GM19023 (cell line): Measurements from ENCODE around the gene NUTM2E.
"Not testable (repeated sequence)": the region's sequence is repeated elsewhere in the genome, so short reads cannot be mapped to it uniquely, and the experiment has no call there.

Source experiments
- ATAC-seq: cut with Tn5 transposase; IDR thresholded peaks from one replicate; pipeline ENCODE4 v1.9.1; 2021; ENCODE audit warnings: mild to moderate bottlenecking, moderate library complexity; ENCODE audit not compliant: unreplicated experiment

Gene NUTM2E

DNA sequence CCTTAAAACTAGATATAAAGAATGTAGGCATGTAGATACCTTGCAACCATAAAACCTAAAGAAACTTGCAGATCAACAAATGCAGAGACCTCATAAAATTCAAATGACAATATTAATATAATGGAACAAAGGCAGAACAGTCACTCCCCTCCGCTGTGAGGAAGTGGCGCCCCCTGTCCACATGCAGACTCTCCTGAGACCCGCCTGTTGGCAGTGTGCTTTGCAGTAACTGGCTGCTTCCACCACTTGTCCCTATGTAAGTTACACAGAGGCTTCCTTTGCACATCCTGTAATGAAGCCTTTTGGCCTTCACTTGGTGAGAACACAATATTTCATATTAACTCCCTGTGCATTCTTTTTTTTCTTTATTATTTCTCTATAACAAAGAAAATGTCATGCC is 36.3 kb downstream of the NUTM2E start:
- ATAC-seq, result not testable (repeated sequence)

DNA sequence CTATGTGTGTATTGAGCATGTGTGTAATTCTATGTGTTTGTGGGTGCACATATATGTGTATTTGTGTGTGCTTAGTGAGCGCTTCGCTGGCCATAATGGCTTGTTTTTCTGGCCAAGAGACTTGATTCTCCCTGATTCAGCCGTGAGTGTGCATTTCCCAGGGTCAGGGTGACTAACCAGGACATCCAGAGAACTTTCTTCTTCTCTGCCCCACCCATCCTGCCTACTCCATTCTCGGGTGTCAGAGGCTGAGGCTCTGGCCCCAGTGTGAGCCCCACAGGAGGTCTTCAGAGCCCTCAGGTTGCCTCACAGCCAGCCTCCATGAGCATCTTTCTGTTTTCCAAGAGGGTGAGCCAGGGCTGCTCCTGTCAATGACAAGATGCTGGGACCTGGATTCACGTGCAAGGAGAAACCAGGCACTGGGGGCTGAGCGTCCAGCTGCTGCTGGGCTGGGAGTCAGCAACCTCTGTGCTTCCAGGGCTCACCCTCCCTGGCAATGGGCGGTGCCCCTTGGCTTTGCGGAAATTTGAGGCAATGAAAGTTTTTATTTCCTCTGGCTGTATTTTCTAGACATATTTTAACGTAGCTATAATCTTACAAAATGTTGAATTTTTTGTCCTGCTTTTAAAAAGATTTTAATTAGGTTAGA is 40.5 kb downstream of the NUTM2E start:
- ATAC-seq, result not testable (repeated sequence)

DNA sequence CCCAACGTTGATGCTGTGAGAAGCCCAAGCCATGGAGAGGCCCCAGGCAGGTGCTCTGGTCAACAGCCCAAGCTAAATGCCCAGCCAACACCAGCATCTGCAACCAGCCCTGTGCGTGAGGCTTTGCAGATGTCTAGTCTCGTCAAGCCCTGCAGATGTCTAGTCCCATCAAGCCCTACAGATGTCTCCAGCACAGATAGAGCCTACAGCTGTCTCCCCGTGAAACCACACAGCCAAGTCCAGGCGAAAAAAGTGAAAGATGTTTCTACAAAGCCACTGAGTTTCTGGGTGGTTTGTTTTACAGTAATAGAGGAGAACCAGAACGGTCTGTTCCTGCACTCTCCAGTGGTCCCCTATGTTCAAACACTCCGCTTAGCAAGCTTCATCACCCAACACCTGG is 41.5 kb downstream of the NUTM2E start:
- not testable (repeated sequence) for ATAC-seq

DNA sequence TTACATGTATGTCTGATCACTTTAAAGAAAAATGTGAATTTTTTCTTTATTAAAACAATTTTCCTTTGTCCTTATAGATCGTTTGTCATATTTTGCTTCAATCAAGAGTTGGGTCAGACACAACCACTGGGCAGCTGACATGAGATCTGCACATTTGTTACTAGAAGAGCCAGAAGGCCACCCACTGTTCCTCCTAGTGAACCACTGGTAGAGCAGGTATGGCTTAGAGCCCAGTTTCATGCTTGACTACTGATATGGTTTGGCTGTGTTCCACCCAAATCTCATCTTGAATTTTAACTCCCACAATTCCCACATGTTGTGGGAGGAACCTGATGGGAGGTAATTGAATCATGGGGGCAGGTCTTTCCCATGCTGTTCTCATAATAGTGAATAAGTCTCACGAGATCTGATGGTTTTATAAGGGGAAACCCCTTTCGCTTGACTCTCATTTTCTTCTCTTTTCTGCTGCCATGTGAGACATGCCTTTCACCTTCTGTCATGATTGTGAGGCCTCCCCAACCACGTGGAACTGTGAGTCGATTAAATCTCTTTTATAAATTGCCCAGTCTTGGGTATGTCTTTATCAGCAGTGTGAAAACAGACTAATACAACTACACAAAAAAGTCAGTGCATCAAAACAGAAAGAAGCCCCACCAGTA is 43.0 kb downstream of the NUTM2E start:
- not testable (repeated sequence) for ATAC-seq

DNA sequence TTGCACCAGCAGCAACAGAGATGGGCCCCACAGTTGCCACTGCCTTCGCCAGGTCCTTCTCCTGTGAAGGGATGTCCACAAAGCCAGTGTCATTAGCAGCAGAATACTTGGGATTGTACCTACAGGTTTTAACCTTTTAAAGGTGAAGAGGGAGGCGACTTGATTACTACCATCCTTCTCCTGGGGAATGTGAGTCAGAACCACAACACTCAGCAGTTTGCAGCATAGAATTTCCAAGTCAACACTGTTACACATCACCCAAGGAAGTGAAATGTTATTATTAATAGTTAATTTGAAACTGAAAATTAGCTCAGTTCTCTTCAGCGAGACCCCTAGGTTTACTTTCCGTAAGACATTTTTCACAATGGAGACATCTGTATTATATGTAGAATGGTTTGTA is 45.2 kb downstream of the NUTM2E start:
- ATAC-seq, result not testable (repeated sequence)
